Cerebellar nuclear complex (tissue), 1 donor: ENCODE measurements around the gene C22orf15.
"Not testable (repeated sequence)": the region's sequence is repeated elsewhere in the genome, so short reads cannot be mapped to it uniquely, and the experiment has no call there.

Experiments
- DNase-seq, 2 experiments: peaks; one replicate each; lab custom pipeline; 2025; lab: John Stamatoyannopoulos, UW

C22orf15 gene

GRCh38 chr22:23762842-23763578 is at the start of gene C22orf15:
Gene C22orf15 (plus strand): TSS chr22:23762990. CDS start chr22:23763307, 317 bp downstream.
- no peak for DNase-seq

- DNase-seq = no peak
These were observed 48.8 kb upstream of the C22orf15 start for GRCh38 chr22:23713696-23714595.

- no peak for DNase-seq
These were observed 47.9 kb upstream of the C22orf15 start for GRCh38 chr22:23714596-23715578.

GRCh38 chr22:23715806-23716375 is 46.9 kb upstream of the C22orf15 start:
- DNase-seq = no peak

- peak; percentile 17 to 83 for DNase-seq
These were observed 45.7 kb upstream of the C22orf15 start for GRCh38 chr22:23716811-23717801.

- no peak for DNase-seq
These were observed 44.2 kb upstream of the C22orf15 start for GRCh38 chr22:23718371-23719165.

GRCh38 chr22:23720855-23721254 is 41.9 kb upstream of the C22orf15 start:
- DNase-seq = no peak

- DNase-seq = no peak
These were observed 40.6 kb upstream of the C22orf15 start for GRCh38 chr22:23722160-23722559.

GRCh38 chr22:23722724-23723123 is 40.1 kb upstream of the C22orf15 start:
- no peak for DNase-seq

- DNase-seq = not testable (repeated sequence)
These were observed 34.7 kb upstream of the C22orf15 start for GRCh38 chr22:23728108-23728507.

- DNase-seq = no peak
These were observed 25.1 kb upstream of the C22orf15 start for GRCh38 chr22:23737696-23738095.

GRCh38 chr22:23742505-23743264 is 20.1 kb upstream of the C22orf15 start:
- no peak for DNase-seq

- peak in 1 of 2 experiments; percentile 24 for DNase-seq
These were observed 19.5 kb upstream of the C22orf15 start for GRCh38 chr22:23743303-23743705.

GRCh38 chr22:23744001-23744400 is 18.8 kb upstream of the C22orf15 start:
- no peak for DNase-seq

- no peak for DNase-seq
These were observed 18.3 kb upstream of the C22orf15 start for GRCh38 chr22:23744485-23744884.

GRCh38 chr22:23745791-23746190 is 17.0 kb upstream of the C22orf15 start:
- DNase-seq = no peak

GRCh38 chr22:23749841-23750301 is 12.9 kb upstream of the C22orf15 start:
- no peak for DNase-seq

GRCh38 chr22:23750367-23750713 is 12.4 kb upstream of the C22orf15 start:
- no peak for DNase-seq
